Right lobe of liver (tissue), 6 donors: ENCODE measurements around the gene ACTL8. TPM values are rescaled to one million over a fixed set of nuclear protein-coding genes. Genes with fewer than 3 reads are reported as not detected.

Source experiments
- ATAC-seq, 4 donors: fragments of 200-7000 bp; cut with Tn5 transposase; one replicate each; pipeline ENCODE4 v1.9.1; 2020; ENCODE audit warnings: mild to moderate bottlenecking in 4 of 4, moderate library complexity in 4 of 4
- DNase-seq, 3 donors: peaks; one replicate each; pipeline ENCODE4 v3.0.0-alpha.2; 2020
- H3K27ac ChIP-seq, 3 donors: fragments of 200-600 bp; one replicate each; pipeline ENCODE4 v1.8.0; 2022
- H3K27me3 ChIP-seq, 2 donors: fragments of 200-600 bp; one replicate each; pipeline ENCODE4 v1.8.0; 2022
- H3K36me3 ChIP-seq, 4 donors: fragments of 200-600 bp; sonication (generic) in 1 of 4; one replicate each; pipeline versions ENCODE4 v1.5.1 to v1.8.0; 2017 to 2022; ENCODE audit warnings: control low read depth in 1 of 4
- H3K4me1 ChIP-seq, 4 donors: fragments of 200-600 bp; sonication (generic) in 1 of 4; one replicate each; pipeline versions ENCODE4 v1.5.1 to v1.8.0; 2017 to 2022; ENCODE audit warnings: control low read depth in 1 of 4
- H3K4me3 ChIP-seq, 3 donors: fragments of 200-600 bp; one replicate each; pipeline ENCODE4 v1.8.0; 2022
- H3K9me3 ChIP-seq, 4 donors: fragments of 200-600 bp; sonication (generic) in 1 of 4; one replicate each; pipeline versions ENCODE4 v1.5.1 to v1.8.0; 2017 to 2022; ENCODE audit warnings: control low read depth in 1 of 4
- POLR2A ChIP-seq: fragments of 450-650 bp; IDR thresholded peaks from one replicate; pipeline ENCODE4 v1.6.1; 2017; ENCODE audit warnings: antibody characterized with exemption, mild to moderate bottlenecking
- WGBS: methylation state at CpG from one replicate; pipeline ENCODE4 v1.1.6; 2018; ENCODE audit warnings: low coverage, low lambda C conversion rate; ENCODE audit not compliant: insufficient coverage; ENCODE audit errors: missing lambda C conversion rate; 5-methylcytosine and 5-hydroxymethylcytosine counted together
- intact Hi-C, 2 donors: fragments of 100-400 bp; cut with DNase I; formaldehyde crosslinking; loops; one replicate each; pipeline versions ENCODE4 v1.11.2 to v1.14.1; 2022
- total RNA-seq, 6 experiments: library from RNA; depleted of rRNA in 2 of 6; stranded (reverse); fragments of >200 nt in 2 of 6; fragmentation: NEBNext Ultra II Directional in 3 of 6; extraction: Animal tissue kit (Norgen Biotek cat#: 25700) in 3 of 6; gene quantifications; one replicate each; pipeline versions ENCODE4 v1.1.0 to v1.2.4, GENCODE V29; 2016 to 2023
- TF ChIP-seq, protein P1 (sequence below), 4 donors: fragments of 200-600 bp in 3 of 4; fragments of 450-650 bp in 1 of 4; IDR thresholded peaks; one replicate each; pipeline versions ENCODE4 v1.5.1 to v1.8.0; 2016 to 2022; ENCODE audit warnings: antibody characterized with exemption in 4 of 4, mild to moderate bottlenecking in 2 of 4
- donor health status: DM: no; HTN: yes; CAD: no.
- donor health status: DM: no; HTN: no; CAD: no.
- donor health status: DM: no; HTN: no; CAD: no.
- donor health status: DM: no; HTN: yes; CAD: no.
- donor health status: DM: no; HTN: yes; CAD: no.

The ACTL8 gene
- total RNA-seq, 6 experiments from 2014 or later: not detected

DNA sequence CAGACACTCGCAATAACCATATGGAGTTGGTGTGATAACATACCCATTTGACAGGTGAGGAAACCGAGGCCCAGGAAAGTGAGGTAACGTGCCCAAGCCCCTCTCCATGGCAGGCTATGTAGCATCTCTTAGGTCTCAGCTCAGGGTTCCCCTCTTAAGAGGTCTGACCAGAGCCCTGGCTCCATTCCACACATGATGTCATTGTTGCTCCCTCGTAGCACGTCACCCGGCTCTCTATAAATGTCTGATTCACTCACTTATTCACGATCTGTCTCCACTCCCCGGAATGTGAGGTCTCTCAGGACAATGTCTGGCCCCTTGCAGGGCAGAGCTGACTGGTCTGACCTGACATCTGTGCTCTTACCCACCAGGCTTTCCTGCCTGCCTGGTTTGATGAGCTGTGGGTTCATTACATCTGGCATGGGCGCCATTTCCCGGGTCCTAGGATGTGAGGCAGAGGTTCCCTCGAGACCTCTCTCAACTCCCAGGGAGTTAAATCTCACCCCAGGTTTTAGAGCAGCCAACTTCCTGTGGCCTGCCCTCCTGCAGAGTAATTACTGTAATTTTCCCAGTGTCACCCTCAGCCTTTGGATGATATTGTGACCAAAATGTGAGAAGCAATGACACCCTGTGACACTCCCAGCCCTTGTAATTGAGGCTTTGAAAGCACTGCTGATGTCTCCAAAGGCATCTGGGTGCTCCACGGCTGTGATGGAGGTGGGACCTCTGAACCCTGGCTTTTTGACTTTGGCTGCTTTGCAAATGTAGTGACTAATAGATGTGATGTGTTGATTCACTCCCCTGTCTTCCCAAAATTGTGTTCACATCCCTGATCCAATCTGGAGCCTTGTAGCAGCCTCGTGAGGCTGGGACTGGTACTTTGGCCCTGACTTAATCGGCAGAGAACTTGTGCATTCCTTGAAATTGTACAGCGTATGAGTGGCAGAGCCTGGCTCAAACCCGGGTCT is 10.6 kb downstream of the ACTL8 start:
- H3K9me3 ChIP-seq: no peaks in the 10 kb centered on the region
- WGBS: 47% methylated on average over 8 of the region's 16 CpGs
- no peak overlapping the region for H3K27ac ChIP-seq
- H3K27me3 ChIP-seq: no peaks in the 10 kb centered on the region
- ATAC-seq (no peak), DNase-seq (no peak)
- TF ChIP-seq, protein P1, sequence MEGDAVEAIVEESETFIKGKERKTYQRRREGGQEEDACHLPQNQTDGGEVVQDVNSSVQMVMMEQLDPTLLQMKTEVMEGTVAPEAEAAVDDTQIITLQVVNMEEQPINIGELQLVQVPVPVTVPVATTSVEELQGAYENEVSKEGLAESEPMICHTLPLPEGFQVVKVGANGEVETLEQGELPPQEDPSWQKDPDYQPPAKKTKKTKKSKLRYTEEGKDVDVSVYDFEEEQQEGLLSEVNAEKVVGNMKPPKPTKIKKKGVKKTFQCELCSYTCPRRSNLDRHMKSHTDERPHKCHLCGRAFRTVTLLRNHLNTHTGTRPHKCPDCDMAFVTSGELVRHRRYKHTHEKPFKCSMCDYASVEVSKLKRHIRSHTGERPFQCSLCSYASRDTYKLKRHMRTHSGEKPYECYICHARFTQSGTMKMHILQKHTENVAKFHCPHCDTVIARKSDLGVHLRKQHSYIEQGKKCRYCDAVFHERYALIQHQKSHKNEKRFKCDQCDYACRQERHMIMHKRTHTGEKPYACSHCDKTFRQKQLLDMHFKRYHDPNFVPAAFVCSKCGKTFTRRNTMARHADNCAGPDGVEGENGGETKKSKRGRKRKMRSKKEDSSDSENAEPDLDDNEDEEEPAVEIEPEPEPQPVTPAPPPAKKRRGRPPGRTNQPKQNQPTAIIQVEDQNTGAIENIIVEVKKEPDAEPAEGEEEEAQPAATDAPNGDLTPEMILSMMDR (IDR thresholded peaks at IDR 0.05): no peak
- TF ChIP-seq POLR2A: no peak
- no peaks in the 10 kb centered on the region for H3K4me1 ChIP-seq
- intact Hi-C loops: no loop called here
- no peak overlapping the region for H3K4me3 ChIP-seq
- H3K36me3 ChIP-seq: no peaks in the 10 kb centered on the region

DNA sequence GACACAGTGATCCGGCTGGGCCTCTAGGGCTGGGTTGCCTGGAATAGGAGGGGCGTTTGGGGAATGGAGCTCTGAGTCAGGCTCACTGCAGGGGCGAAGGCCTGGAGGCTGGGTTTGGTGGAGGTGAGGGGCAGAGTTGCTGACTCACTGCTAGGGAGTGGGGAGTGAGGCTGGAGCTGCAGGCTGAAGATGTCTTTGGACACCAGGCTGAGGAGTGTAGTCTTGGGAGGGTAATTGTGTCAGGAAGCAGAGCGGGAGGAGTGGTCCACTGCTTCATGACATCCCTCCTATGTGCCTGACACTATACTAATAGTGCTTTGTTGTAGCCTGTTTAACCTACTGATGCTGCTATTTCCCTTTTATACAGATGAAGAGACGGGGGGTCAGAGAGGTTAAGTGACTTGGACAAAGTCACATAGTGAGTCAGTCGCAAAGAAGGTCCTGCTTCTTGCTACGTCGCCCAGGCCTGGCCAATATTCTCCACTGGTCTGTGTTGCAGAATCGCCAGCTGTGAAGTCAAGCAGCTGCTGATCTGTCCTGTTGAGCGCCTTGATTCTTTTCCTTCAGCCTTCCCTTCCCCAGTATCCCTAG is 13.6 kb downstream of the ACTL8 start:
- Histone ChIP-seq H3K27ac (no peak overlapping the region), H3K4me1 (no peaks in the 10 kb centered on the region), H3K36me3 (no peaks in the 10 kb centered on the region), H3K27me3 (no peaks in the 10 kb centered on the region), H3K4me3 (no peak overlapping the region), H3K9me3 (no peaks in the 10 kb centered on the region)
- DNase-seq (no peak), ATAC-seq (peak in 1 of 4 donors; percentile 33)
- intact Hi-C loops: no loop called here
- TF ChIP-seq, protein P1 (IDR thresholded peaks at IDR 0.05): no peak
- no peak for TF ChIP-seq POLR2A
- 82% methylated on average over 9 of the region's 10 CpGs for WGBS

DNA sequence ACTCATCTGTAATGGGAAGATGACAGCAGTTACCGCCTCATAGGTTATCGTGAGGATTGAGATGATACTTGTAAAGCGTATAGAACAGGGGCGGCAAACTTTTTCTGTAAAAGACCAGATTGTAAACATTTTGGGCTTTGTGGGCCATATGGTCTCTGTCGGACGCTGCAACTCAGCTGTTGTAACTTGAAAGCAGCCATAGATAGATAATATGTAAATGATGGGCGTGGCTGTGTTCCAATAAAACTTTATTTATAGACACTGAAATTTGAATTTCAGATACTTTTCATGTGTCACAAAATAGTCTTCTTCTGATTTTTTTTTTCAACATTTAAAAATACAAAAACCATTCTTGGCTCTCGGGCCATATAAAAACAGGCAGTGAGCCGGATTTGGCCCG is 15.8 kb downstream of the ACTL8 start:
- Histone ChIP-seq H3K4me1 (no peaks in the 10 kb centered on the region), H3K27ac (no peak overlapping the region), H3K36me3 (no peaks in the 10 kb centered on the region), H3K4me3 (no peak overlapping the region), H3K27me3 (no peaks in the 10 kb centered on the region), H3K9me3 (no peaks in the 10 kb centered on the region)
- intact Hi-C loops: no loop called here
- DNase-seq: no peak
- ATAC-seq: no peak
- no peak for TF ChIP-seq POLR2A
- TF ChIP-seq, protein P1 (IDR thresholded peaks at IDR 0.05): no peak
- WGBS: 76% methylated on average over 10 of the region's 10 CpGs

DNA sequence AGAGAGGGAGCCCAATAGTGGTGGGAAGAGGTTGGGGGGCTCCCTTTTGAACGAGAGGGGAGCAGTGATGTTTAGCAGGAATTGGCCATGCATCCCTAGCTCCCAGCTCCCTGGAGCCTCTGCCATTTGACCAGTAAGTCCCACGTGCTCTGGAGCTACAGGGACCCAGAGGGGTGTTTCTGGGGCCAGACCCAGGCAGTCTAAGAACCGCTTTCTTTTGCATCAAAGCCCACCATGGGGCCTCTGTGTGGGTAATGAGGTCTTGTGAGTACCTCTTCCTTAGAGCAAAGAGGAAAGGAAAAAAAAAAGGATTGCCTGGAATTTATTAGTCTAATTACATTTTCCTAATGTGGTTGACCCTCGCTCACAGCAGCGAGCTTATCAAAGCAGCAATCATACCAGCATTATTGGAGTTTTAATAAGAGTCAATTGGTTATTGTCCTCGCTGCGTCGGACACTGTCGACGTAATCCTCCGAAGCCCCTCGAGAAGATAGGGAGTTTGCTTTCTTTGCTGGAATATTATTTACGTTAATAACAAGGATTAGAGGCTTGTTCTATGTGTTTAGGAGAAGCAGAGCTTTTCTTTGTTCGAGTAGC is 17.6 kb downstream of the ACTL8 start:
- H3K4me3 ChIP-seq: no peak overlapping the region
- TF ChIP-seq, protein P1 (IDR thresholded peaks at IDR 0.05): no peak
- TF ChIP-seq POLR2A: no peak
- intact Hi-C loops: no loop called here
- DNase-seq (no peak), ATAC-seq (no peak)
- H3K36me3 ChIP-seq: no peaks in the 10 kb centered on the region
- no peaks in the 10 kb centered on the region for H3K4me1 ChIP-seq
- H3K9me3 ChIP-seq: no peaks in the 10 kb centered on the region
- H3K27me3 ChIP-seq: no peaks in the 10 kb centered on the region
- H3K27ac ChIP-seq: no peak overlapping the region
- 68% methylated on average over 14 of the region's 14 CpGs for WGBS
